ENCODE data around the gene SERTM2.
"Not testable (repeated sequence)": the region's sequence is repeated elsewhere in the genome, so short reads cannot be mapped to it uniquely, and the experiment has no call there.

Gene SERTM2

DNA sequence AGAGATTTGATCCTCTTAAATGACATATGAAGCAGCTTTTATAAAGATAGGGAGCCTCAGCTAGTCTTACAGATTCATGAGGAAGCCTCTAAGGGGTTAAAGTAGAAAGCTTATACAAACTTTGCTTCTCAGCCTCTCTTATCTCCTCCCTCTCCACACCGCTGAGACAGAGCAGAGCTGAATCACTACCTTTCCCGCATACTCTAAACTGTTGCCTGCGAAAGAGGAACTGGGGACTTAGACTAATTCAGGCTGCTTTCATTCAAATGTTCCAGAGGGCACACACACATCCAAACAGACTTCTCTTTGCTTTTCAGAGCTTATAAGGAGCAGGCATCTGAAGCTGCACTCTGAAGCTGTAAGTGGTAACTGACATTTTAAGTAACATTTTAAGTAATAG, at the start of gene SERTM2:
Gene SERTM2 (plus strand): TSS at position 169 of the 400 bp plus-strand sequence. CDS start 7,213 bp downstream, outside the sequence.
- no peak for DNase-seq (ENCODE audit: low read depth in 1 of 2, low spot score in 1 of 2)

DNA sequence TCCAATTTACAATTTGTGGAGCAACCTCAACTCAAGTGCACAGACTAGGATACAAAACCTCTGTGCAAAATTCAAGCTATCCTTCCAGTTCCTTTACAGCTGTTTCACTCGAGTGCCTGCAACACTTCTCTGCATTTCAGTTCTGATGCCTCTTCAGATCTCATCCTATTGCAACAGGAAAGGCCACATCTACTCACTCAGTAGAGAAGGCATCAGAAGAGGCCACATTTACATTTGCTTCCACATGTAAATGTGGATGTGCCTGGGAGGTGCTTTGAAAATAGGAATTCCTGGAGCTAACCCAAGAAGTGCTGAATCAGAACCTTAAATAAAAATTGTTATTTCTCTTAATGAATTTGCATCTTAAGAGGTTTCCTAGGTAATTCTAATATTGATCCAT, 45.8 kb upstream of the SERTM2 start:
- no peak for DNase-seq (ENCODE audit: low read depth in 1 of 2, low spot score in 1 of 2)

DNA sequence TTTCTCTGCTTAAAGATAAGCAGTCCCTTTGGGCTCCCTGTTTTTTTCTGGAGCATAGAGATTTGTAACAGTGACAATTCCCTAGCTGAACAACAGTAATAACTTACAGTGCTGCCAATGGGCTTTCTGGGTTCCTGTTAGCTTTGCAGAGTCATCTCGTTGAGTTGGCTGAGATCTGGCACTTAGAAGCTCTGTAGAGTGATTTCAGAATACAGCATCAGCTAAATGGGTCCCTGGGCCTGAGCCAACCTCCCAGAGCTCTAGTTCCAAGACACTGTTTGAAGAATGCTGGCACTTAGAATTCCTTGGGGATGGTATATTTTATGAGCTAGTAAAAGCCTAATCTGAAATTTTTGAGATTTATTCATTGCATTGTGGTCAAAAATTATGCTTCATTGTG, 43.5 kb upstream of the SERTM2 start:
- no peak for DNase-seq (ENCODE audit: low read depth in 1 of 2, low spot score in 1 of 2)

GRCh38 chrX:111470681-111471403, 40.6 kb upstream of the SERTM2 start:
- DNase-seq (ENCODE audit: low read depth in 1 of 2, low spot score in 1 of 2), result no peak

DNA sequence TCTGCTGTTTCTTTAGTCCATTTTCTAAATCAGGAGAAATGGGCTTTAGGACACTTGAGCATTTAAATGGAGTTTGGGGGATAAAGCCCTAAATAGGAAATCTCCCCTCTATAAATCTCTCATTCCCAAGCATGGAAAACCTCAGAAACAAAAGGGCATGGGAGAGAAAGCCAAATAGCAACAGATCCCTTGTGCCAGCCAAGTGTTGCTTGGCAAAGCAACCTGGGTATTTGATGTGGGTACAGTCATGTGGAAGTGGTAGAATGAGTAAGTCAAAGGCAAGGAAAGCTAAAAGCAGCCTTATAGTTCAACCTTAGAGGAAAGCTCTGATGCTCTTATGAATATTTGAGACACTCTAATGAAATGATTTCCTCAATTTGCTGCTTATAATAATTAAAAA, 29.5 kb upstream of the SERTM2 start:
- DNase-seq (ENCODE audit: low read depth in 1 of 2, low spot score in 1 of 2), result no peak

DNA sequence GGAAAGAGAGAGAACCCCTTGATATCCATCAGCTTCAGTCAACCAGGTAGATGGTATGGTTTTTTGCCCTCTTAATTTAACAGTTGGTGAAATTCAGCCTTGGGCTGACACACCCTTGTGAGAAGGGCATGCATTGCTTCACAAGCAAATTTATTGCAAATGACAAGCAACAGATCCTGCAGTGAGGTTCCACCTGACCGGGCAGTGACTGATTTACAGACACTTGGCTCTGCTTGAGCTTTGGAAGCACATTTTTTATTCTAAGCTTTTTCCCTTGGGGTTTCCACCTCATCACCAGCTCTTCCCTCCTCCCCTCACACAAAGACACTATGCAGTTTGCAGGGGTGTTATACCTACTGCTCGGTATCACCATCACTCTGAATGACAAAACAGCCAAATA, 28.3 kb upstream of the SERTM2 start:
- no peak for DNase-seq (ENCODE audit: low read depth in 1 of 2, low spot score in 1 of 2)

GRCh38 chrX:111483881-111484280, 27.6 kb upstream of the SERTM2 start:
- DNase-seq (ENCODE audit: low read depth in 1 of 2, low spot score in 1 of 2), result no peak

- DNase-seq (ENCODE audit: low read depth in 1 of 2, low spot score in 1 of 2), result no peak
Measured at GRCh38 chrX:111490688-111491087, 20.8 kb upstream of the SERTM2 start.

GRCh38 chrX:111492085-111492484, 19.4 kb upstream of the SERTM2 start:
- DNase-seq (ENCODE audit: low read depth in 1 of 2, low spot score in 1 of 2), result no peak

DNA sequence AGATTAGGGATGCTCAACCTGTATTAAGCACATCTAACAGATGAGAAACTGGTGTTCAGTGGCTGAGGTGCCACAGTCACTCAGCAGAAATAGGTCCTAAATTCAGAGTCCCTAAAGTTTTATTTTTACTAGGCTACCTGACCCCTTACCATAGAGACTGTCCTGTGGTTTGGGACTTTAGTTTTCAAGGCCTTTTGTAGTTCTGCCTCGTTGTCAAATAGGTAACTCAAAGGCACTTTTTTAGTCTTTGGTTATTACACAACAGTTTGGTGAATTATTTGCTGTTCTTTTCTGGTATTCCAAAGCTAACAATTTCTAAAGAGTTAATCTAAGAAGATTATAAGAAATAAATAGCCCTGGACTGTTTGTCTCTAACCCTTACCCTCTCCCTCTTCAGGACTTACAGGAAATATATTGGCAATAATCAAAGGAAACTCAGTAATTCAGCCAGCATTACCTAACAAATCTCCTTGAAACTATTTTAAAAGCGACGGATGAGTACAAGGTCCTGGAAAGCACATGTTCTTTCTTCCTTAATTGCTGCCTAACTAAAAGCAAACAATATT, 12.8 kb upstream of the SERTM2 start:
- no peak for DNase-seq (ENCODE audit: low read depth in 1 of 2, low spot score in 1 of 2)

- no peak for DNase-seq (ENCODE audit: low read depth in 1 of 2, low spot score in 1 of 2)
Measured at GRCh38 chrX:111503485-111503993, 7.9 kb upstream of the SERTM2 start.

DNA sequence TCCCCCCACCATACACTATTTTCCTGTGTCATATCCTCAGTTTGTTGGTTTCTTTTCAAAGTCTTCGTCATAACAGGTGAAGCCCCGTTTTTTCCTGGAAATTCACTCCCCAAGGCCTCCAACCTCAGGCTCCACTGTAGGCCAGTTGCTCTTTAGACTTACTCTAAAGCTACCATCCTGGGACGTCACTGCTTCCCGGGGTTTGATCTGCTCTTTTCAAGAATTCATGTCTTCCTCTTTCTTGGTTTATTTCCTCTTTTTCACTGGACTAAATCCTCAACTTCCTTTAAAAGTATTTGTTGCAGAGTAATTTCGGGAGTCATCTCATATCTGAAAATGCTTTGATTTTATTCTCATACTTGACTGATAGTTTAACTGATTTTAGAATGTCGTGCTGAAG, 6.5 kb upstream of the SERTM2 start:
- DNase-seq (ENCODE audit: low read depth in 1 of 2, low spot score in 1 of 2), result no peak

DNA sequence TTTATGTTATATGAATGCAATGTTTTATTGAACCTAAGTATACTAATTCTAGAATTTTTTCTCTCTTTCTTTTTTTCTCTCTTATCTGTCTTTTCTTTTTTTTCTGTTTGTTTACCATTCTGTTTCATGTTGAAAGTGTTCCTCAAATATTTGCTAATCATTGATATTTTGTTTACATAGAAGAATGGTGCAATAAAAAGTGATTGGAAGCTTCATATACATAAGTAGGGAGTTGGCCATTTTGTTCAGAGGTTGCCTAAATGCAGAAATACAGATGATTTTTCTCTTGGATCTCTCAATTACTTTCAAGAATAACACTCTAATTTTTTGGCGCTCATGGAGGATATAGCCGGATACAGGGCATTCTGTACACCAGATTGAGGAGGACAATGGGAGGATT, 5.7 kb upstream of the SERTM2 start:
- DNase-seq (ENCODE audit: low read depth in 1 of 2, low spot score in 1 of 2), result no peak

DNA sequence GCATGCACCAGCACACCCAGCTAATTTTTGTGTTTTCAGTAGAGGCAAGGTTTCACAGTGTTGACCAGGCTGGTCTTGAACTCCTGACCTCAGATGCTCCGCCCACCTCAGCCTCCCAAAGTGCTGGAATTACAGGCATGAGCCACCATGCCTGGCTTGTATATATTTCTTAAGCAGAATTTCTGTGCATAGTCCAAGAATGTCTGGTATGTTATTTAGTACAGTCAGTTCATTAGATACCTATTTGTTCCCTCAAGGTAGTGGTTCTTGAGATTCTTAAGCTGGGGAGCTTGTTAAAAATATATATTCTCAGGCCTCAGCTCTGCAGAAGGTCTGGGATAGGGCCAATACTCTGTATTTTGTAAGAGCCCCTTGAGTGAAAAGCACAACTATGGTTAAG, 4.6 kb upstream of the SERTM2 start:
- no peak for DNase-seq (ENCODE audit: low read depth in 1 of 2, low spot score in 1 of 2)

DNA sequence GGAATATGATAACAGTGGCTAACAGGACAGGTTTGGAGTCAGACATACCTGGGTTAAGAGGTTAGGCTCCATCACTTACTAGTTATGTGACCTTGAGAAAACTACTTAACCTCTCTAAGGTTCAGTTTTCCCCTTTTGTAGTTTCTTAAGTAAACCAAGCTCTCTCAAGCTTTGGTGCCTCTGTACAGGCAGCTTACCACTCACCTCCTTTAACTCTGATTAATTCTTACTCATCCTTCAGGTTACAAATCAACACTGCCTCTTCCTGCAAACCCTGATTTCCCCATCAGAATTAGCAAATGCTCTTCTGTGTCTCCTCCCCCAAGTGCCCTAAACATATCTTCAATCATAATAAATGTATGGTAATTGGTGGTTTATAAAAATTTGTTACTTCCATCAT, 3.5 kb upstream of the SERTM2 start:
- no peak for DNase-seq (ENCODE audit: low read depth in 1 of 2, low spot score in 1 of 2)

GRCh38 chrX:111515298-111515697, 3.9 kb downstream of the SERTM2 start:
- no peak for DNase-seq (ENCODE audit: low read depth in 1 of 2, low spot score in 1 of 2)

DNA sequence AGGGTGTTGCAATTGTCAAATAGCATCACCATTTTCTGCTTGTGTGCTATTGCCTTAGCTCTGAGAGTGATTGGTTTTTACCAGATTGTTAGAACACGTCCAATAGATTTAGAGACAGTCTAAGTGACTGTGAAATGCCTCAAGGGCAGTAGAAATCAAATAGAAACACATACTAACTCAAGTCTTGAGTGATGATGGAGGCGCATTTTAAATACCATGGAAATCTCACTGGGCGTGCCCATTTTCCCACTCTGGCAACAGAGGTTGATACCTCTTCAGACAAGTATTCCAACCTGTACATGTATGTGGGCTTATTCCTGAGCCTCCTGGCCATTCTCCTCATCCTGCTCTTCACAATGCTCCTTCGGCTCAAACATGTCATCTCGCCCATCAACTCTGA, 7.2 kb downstream of the SERTM2 start:
- DNase-seq (ENCODE audit: low read depth in 1 of 2, low spot score in 1 of 2), result no peak

DNA sequence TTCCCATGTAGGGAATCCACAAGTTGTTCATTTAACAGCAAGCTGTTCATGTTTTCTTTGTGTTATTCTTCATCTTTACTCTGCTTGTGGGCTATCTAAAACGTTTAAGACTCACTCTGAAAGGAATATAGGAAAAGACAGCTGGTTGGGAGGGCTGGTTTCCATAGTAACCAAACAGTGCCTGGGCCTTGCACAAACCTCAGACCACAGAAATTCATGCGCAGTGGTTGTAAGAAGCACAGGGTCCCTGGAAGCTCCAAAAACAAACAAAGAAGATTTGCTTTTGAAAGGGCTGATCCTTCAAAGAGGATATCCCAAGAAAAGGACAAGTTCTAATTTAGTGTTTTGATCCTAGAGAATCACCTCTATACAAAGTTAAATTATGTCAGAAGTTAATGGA, 7.8 kb downstream of the SERTM2 start:
- DNase-seq (ENCODE audit: low read depth in 1 of 2, low spot score in 1 of 2), result no peak

DNA sequence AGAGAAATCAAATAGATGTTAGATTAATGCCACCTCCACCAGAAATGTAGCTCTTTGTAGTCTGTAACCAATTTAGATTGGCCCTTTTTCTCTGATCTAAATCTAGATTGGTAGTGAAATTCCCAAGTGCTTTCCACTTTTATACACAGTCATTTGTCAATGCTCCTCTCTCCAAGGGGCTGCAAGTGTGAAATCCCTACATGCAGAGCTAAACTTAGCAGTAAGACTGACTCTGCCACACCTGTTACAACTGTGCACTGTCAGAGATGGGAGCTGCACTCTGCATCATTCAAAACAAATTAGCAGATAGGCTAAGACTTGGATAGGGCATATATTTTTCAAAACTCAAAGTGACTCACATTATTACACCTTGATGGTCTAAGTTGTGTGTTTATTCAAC, 9.1 kb downstream of the SERTM2 start:
- DNase-seq (ENCODE audit: low read depth in 1 of 2, low spot score in 1 of 2), result no peak

DNA sequence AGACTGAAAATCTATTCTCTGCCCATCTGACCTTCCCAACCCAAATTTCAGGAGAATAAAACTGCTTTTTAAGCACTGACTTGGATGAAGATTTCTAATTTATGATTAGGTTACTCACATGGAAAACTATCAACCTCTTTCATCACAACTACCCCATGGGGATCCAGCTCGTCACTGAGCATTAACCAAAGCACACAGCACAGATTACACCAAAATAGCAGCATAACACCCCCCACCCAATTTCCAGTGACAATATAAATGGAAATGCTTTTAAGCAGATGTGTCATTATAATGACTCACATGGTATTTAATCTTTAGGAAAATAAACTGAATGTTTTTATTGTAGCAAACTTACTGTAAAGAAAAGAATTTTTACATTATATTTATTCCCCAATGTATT, 9.7 kb downstream of the SERTM2 start:
- DNase-seq (ENCODE audit: low read depth in 1 of 2, low spot score in 1 of 2), result no peak

DNA sequence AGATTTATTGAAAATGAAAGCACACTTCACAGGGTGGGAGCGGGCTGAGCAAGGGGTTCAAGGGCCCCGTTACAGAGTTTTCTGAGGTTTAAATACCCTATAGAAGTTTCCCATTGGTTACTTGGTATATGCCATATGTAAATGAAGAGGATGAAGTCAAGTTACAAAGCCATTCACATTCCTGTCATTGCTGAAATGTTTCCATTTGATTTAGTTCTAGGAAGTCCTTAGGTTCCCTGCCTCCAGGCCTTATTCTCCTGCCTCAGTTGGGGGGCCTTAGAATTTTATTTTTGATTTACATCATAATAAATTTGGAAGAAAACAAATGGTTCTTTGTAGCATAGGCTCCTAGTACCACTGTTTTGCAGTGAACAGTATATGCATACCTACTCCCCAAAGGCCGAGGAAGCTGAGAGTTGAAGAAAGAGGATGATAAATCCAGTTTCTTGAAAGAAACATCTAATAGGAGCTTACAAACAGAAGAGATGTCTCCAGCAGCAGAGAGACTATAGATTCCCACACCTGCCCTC, 31.8 kb downstream of the SERTM2 start:
- DNase-seq (ENCODE audit: low read depth in 1 of 2, low spot score in 1 of 2), result no peak

- not testable (repeated sequence) for DNase-seq (ENCODE audit: low read depth in 1 of 2, low spot score in 1 of 2)
Measured at GRCh38 chrX:111549235-111549634, 37.8 kb downstream of the SERTM2 start.

Measured in stimulated activated CD4-positive, alpha-beta T cell treated with anti-CD3 and anti-CD28 coated beads, Interleukin-15, amount 100 ng/mL, for 1 hour (primary cell).